Gastroesophageal sphincter (tissue), 4 donors: ENCODE measurements around the gene ANKRD62. TPM values are rescaled to one million over a fixed set of nuclear protein-coding genes. Genes with fewer than 3 reads are reported as not detected.

Source experiments
- ATAC-seq: fragments of 150-250 bp; one replicate; pipeline ENCODE4 v1.9.1; 2016; ENCODE audit warnings: mild to moderate bottlenecking, moderate library complexity
- H3K27ac ChIP-seq, 4 donors: fragments of 200-600 bp; sonication (generic) in 3 of 4; 1 replicate in 3 of 4; 2 replicates in 1 of 4; pipeline ENCODE4 v1.5.1; 2016 to 2019
- H3K27me3 ChIP-seq: fragments of 200-600 bp; sonication (generic); one replicate; pipeline ENCODE4 v1.5.1; 2019
- H3K36me3 ChIP-seq, 2 donors: fragments of 200-600 bp; sonication (generic); one replicate each; pipeline ENCODE4 v1.5.1; 2019; ENCODE audit warnings: control low read depth in 1 of 2
- H3K4me1 ChIP-seq, 3 donors: fragments of 200-600 bp; sonication (generic); 1 replicate in 2 of 3; 2 replicates in 1 of 3; pipeline ENCODE4 v1.5.1; 2016 to 2019; ENCODE audit warnings: control low read depth in 2 of 3
- H3K4me3 ChIP-seq, 2 donors: fragments of 200-600 bp; sonication (generic); one replicate each; pipeline ENCODE4 v1.5.1; 2019; ENCODE audit warnings: mild to moderate bottlenecking in 1 of 2, moderate library complexity in 1 of 2
- H3K9me3 ChIP-seq, 3 donors: fragments of 200-600 bp; sonication (generic); one replicate each; pipeline ENCODE4 v1.5.1; 2017 to 2019; ENCODE audit warnings: control low read depth in 2 of 3
- EP300 ChIP-seq: sonication (generic); formaldehyde crosslinking; IDR thresholded peaks from one replicate; pipeline ENCODE4 v1.6.1; 2017; ENCODE audit warnings: antibody characterized with exemption, mild to moderate bottlenecking
- POLR2A ChIP-seq, 2 donors: fragments of 450-650 bp; IDR thresholded peaks; one replicate each; pipeline ENCODE4 v1.6.1; 2017; ENCODE audit warnings: antibody characterized with exemption in 2 of 2, mild to moderate bottlenecking in 2 of 2, moderate library complexity in 1 of 2
- POLR2AphosphoS5 ChIP-seq: sonication (generic); formaldehyde crosslinking; IDR thresholded peaks from one replicate; pipeline ENCODE4 v1.6.1; 2017; ENCODE audit warnings: antibody characterized with exemption
- WGBS, 2 donors: methylation state at CpG; one replicate each; pipeline ENCODE4 v1.1.5; 2018; ENCODE audit warnings: low coverage in 1 of 2; 5-methylcytosine and 5-hydroxymethylcytosine counted together
- total RNA-seq, 4 donors: library from RNA; depleted of rRNA; stranded (reverse); fragments of >200 nt; gene quantifications; one replicate each; pipeline ENCODE4 v1.1.0, GENCODE V29; 2016
- TF ChIP-seq, protein P1 (sequence below), 4 experiments: fragments of 200-600 bp in 2 of 4; fragments of 450-650 bp in 2 of 4; sonication (generic) in 1 of 4; IDR thresholded peaks; one replicate each; pipeline ENCODE4 v1.5.1; 2017 to 2019; ENCODE audit warnings: antibody characterized with exemption in 4 of 4, mild to moderate bottlenecking in 2 of 4, moderate library complexity in 2 of 4

Gene ANKRD62
- total RNA-seq, 4 donors from 2014 or later, result not detected

DNA sequence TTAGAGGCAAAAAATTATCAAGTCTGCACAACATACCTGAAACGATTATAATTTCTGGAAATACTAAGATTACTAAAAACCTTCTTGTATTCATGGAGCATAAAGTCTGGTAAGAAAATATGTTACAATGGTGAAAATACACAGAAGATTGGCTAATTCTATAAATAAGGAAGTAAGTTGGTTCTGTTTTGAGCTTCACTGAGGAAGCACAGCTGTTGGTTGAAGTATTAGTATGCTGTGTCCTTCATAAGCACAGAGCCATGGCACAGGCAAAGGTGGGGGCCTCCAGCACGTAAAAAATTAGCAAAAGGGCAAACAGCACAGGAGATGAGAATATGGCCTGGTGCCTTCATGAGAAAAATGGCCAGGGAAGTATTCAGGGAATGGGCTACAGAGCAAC is 40.4 kb upstream of the ANKRD62 start:
- H3K36me3 ChIP-seq, result no peaks in the 10 kb centered on the region
- TF ChIP-seq POLR2A (IDR thresholded peaks at IDR 0.05) (no peak), POLR2AphosphoS5 (no peak), EP300 (no peak)
- TF ChIP-seq, protein P1, sequence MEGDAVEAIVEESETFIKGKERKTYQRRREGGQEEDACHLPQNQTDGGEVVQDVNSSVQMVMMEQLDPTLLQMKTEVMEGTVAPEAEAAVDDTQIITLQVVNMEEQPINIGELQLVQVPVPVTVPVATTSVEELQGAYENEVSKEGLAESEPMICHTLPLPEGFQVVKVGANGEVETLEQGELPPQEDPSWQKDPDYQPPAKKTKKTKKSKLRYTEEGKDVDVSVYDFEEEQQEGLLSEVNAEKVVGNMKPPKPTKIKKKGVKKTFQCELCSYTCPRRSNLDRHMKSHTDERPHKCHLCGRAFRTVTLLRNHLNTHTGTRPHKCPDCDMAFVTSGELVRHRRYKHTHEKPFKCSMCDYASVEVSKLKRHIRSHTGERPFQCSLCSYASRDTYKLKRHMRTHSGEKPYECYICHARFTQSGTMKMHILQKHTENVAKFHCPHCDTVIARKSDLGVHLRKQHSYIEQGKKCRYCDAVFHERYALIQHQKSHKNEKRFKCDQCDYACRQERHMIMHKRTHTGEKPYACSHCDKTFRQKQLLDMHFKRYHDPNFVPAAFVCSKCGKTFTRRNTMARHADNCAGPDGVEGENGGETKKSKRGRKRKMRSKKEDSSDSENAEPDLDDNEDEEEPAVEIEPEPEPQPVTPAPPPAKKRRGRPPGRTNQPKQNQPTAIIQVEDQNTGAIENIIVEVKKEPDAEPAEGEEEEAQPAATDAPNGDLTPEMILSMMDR (IDR thresholded peaks at IDR 0.05), result no peak
- H3K27ac ChIP-seq, result no peak overlapping the region
- no peak overlapping the region for H3K4me3 ChIP-seq
- no peaks in the 10 kb centered on the region for H3K27me3 ChIP-seq
- H3K9me3 ChIP-seq, result no peaks in the 10 kb centered on the region
- H3K4me1 ChIP-seq, result no peaks in the 10 kb centered on the region
- WGBS, 2 donors, result 28 to 46% methylated on average over 2 of the region's 2 CpGs
- no peak for ATAC-seq

DNA sequence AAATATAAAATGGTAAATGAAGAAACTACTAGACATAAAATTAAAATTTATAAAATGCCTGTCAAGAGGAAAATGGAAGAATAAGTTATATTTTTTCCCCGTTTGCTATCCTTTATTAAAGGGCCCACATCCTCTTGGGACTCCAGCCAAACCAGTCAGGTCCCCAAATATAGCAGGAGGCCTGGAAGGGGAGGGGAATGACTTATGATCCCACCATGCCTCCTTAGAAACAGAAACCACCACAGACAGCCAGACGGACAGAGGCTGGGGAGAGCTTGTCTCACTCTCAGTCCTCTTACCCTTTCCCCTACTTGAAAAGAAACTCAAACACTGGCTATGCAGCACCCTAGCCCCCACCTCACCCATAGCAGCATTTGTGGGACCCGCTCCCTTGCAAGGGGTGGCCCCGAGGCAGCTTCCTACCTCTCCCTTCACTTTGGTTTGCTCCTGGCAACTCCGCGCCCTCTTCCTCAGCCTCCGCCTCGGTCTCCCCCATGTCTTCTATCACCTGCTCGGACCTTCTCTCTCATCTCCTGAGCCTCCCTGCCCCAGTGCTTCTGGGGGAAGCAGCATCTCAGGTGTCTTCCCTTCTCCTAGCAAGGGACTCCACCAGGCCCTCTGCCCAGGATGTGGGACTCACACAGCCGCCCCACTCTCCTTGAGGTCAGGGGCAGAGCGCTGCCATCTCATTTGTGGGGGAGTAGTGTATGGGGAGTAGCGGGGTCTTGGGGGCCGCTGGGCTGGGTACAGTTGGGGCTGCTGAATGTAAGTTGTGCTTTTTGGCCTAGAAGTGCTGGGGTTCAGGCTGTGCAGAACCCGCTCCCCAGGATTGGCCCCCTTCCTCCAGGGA is 37.4 kb upstream of the ANKRD62 start:
- WGBS, 2 donors, result 35 to 89% methylated on average over 4 to 7 of the region's 14 CpGs
- no peak overlapping the region for H3K4me3 ChIP-seq
- H3K9me3 ChIP-seq, result no peaks in the 10 kb centered on the region
- H3K4me1 ChIP-seq, result no peaks in the 10 kb centered on the region
- no peak for ATAC-seq
- H3K36me3 ChIP-seq, result no peaks in the 10 kb centered on the region
- H3K27ac ChIP-seq, result no peak overlapping the region
- no peaks in the 10 kb centered on the region for H3K27me3 ChIP-seq
- TF ChIP-seq POLR2AphosphoS5 (no peak), EP300 (no peak), POLR2A (IDR thresholded peaks at IDR 0.05) (no peak)
- TF ChIP-seq, protein P1 (IDR thresholded peaks at IDR 0.05), result no peak

DNA sequence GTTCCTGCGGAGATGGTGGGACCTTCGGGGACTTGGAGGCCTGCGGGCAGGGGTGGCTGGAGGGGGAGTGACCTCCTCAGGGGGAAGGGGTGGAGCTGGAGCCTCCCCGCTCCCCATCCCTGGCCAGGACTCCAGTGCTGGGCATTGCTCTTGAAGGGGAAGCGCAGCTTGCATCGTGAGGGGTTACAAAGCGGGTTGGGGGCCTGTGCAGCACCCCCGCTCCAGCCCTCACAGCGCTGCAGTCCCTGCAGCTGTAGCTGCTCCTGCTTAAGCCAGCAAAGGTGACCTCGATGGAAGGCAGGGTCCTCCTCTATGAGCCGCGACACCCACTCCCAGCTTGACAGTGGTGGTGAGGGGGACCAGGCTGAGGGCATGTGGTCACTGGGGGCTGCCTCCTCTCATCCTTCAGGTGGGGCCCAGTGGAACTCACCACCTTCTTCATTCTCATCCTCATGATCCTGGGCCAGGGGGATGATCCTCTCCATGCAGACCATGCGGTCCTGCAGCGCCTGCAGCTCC is 36.7 kb upstream of the ANKRD62 start:
- no peaks in the 10 kb centered on the region for H3K36me3 ChIP-seq
- WGBS, 2 donors, result 81% methylated on average over 4 of the region's 14 CpGs; no CpG with 5 or more reads in 1 of the 2 donors
- no peaks in the 10 kb centered on the region for H3K4me1 ChIP-seq
- TF ChIP-seq POLR2AphosphoS5, result no peak
- TF ChIP-seq, protein P1 (IDR thresholded peaks at IDR 0.05), result no peak
- no peak for ATAC-seq
- H3K9me3 ChIP-seq, result no peaks in the 10 kb centered on the region
- no peak overlapping the region for H3K27ac ChIP-seq
- H3K27me3 ChIP-seq, result no peaks in the 10 kb centered on the region
- no peak overlapping the region for H3K4me3 ChIP-seq

DNA sequence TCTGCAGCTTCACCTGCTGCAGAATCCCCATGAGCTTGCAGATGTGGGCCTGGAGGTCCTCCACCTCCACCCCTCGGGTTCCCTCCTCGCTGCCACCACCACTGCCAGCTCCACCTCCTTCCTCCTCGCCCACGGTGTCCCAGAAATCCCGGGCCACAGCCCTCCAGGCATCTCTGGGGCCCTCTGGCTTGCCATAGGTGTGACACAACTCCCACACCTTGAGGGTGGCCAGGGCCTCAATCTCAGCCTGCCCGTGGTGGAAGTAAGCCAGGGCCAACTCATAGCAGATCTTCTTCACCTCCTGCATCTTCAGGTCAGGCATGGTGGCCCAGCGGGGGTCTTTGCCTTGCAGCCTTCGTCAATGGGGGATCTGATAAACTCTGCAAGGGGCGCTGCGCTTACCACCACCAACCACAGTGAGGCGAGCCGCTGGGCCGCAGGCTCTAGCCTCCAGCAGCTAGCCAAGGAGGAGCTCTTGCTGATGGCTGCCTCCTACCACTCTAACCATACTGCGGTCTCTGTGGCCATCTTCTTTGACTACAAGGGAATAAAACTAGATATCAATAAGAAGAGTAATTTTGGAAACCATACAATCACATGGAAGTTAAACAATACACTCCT is 36.1 kb upstream of the ANKRD62 start:
- TF ChIP-seq POLR2AphosphoS5, result no peak
- TF ChIP-seq, protein P1 (IDR thresholded peaks at IDR 0.05), result no peak
- TF ChIP-seq EP300, result no peak
- TF ChIP-seq POLR2A (IDR thresholded peaks at IDR 0.05), result no peak
- H3K36me3 ChIP-seq, result no peaks in the 10 kb centered on the region
- 71% methylated on average over 1 of the region's 14 CpGs; no CpG with 5 or more reads in 1 of the 2 donors for WGBS, 2 donors
- H3K27me3 ChIP-seq, result no peaks in the 10 kb centered on the region
- H3K4me3 ChIP-seq, result no peak overlapping the region
- ATAC-seq, result no peak
- H3K9me3 ChIP-seq, result no peaks in the 10 kb centered on the region
- no peak overlapping the region for H3K27ac ChIP-seq
- H3K4me1 ChIP-seq, result no peaks in the 10 kb centered on the region
